ENCODE results near the gene NMB.
"Not testable (repeated sequence)": the region's sequence is repeated elsewhere in the genome, so short reads cannot be mapped to it uniquely, and the experiment has no call there.

Gene NMB

GRCh38 chr15:84656972-84657371 is 1.0 kb downstream of the NMB start:
- no peak for DNase-seq (ENCODE audit: low read depth in 2 of 2)

- peak; percentile 69 to 72 for DNase-seq (ENCODE audit: low read depth in 2 of 2)
These were observed 3.1 kb downstream of the NMB start for GRCh38 chr15:84654689-84655453.

DNA sequence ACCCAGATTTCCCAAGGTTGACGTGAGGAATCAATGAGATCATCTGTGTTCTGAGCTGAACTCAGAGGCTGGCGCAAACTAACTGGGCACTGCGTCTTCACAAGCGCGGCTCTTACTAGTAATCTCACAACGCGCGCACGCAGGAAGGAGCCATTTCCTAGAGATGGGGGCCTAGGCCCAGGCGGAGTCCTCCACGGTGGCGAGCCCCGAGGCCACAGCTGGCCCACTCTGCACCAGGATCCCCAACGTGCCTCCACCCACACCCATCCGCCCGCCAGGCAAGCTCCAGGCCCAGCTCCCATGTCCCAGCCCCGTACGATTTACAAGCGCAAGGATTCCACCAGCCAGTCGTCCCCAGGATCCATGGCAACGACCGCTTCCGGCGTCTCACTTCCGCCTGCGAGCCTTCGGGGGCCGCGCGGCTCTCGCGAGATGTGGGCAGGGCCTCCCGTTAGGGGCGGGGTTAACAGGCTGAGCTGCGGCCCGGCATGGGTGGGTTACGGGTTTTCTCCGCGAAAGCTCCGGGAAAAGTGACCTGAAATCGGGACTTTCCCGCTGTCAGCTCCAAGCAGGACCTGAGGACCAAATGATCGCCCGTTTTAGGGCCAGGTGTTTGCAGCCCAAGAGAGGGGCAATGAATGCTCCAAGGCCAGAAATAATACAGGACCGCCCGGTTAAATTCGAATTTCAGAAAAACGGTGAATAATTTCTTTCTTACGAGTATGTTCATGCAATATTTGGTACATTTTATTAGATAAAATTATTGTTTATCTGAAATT is 3.9 kb downstream of the NMB start, which contains the start of gene WDR73:
WDR73 (minus strand) TSS at position 374 of the 779 bp plus-strand sequence; CDS start at position 365, 9 bp downstream.
- DNase-seq (ENCODE audit: low read depth in 2 of 2) = peak; percentile 95 to 97

GRCh38 chr15:84653584-84653909 is 4.5 kb downstream of the NMB start:
- no peak for DNase-seq (ENCODE audit: low read depth in 2 of 2)

- no peak for DNase-seq (ENCODE audit: low read depth in 2 of 2)
These were observed 8.3 kb downstream of the NMB start for GRCh38 chr15:84649706-84650105.

DNA sequence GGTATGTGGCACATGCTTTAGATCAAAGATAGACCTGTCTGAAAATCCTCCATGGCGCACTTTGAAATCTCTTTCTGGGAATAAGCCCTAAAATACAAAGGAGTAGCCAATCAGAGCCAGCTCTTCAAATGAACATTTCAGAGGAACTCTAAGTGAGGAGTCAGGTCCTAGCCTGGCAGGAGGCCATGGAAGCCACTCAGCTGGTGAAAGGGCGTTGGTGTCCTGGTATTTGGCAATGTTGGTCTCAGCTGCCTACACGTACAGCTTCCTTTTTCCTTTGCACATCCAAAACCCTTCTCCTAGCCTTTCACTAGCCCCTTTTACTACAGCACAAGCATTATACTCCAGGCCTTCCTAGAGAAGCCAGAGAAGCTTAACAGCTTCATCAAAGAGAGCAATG is 9.5 kb downstream of the NMB start:
- DNase-seq (ENCODE audit: low read depth in 2 of 2) = no peak

GRCh38 chr15:84647726-84648125 is 10.3 kb downstream of the NMB start:
- DNase-seq (ENCODE audit: low read depth in 2 of 2) = no peak

- no peak for DNase-seq (ENCODE audit: low read depth in 2 of 2)
These were observed 12.0 kb downstream of the NMB start for GRCh38 chr15:84645997-84646396.

- no peak for DNase-seq (ENCODE audit: low read depth in 2 of 2)
These were observed 12.5 kb downstream of the NMB start for GRCh38 chr15:84645496-84645895.

DNA sequence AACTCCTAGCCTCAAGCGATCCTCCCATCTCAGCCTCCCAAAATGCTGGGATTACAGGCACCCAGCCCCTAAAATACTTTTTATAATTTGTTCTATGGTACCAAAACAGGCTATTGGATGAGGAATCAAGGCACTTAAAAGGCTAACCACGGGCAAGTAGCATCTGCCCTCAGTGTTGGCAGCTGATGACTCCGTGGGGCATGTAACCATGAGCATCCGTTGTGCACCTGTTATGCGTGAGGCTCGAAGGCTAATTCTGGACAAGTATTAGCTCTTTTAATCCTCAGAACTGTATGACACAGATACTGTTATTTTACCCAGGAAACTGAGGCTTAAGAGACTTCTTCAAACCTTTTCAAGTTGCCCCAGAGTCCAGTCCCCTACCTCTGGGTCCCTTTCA is 14.2 kb downstream of the NMB start:
- DNase-seq (ENCODE audit: low read depth in 2 of 2) = no peak

- not testable (repeated sequence) for DNase-seq (ENCODE audit: low read depth in 2 of 2)
These were observed 15.4 kb downstream of the NMB start for GRCh38 chr15:84642640-84643039.

GRCh38 chr15:84641871-84642270 is 16.1 kb downstream of the NMB start:
- not testable (repeated sequence) for DNase-seq (ENCODE audit: low read depth in 2 of 2)

DNA sequence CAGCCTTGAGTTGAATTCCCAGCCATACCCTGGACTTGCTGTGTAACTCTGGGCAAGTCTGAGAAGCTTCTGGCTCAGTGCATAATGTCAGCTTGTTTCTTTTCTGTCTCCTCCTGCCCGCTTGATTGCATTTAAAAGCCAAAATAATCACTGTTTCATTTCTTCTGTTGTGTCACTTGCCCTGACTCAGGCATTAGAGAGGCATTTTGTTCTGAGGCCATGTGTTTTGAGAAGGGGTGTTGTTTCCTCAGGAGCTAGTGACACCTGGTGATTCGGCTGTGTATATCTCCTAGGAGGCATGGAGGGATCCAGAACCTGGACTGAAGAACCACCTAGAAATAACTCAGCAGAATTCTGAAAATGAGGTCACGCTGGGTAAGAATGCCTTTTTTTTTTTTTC is 19.9 kb downstream of the NMB start:
- DNase-seq (ENCODE audit: low read depth in 2 of 2) = no peak

GRCh38 chr15:84634228-84634837 is 23.7 kb downstream of the NMB start:
- DNase-seq (ENCODE audit: low read depth in 2 of 2) = no peak

- peak; percentile 64 to 65 for DNase-seq (ENCODE audit: low read depth in 2 of 2)
These were observed 24.4 kb downstream of the NMB start for GRCh38 chr15:84633311-84634227.

GRCh38 chr15:84631706-84632272 is 26.2 kb downstream of the NMB start:
- DNase-seq (ENCODE audit: low read depth in 2 of 2) = no peak

DNA sequence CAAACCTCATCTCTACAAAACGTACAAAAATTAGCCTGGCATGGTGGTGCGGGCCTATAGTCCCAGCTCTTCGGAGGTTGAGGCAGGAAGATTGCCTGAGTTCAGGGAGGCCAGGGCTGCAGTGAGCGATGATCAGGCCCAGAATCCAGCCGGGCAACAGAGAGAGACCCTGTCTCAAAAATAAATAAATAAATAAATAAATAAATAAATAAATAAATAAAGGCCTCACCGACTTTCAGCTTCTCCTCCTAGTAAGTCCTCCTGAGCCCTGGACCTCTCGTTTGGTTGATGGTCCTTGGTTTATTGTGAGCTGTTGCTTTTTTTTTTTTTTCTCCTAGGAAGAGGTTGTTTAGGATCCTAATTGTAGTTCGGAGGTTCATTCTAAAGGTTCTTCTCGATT is 29.0 kb downstream of the NMB start:
- DNase-seq (ENCODE audit: low read depth in 2 of 2) = no peak

DNA sequence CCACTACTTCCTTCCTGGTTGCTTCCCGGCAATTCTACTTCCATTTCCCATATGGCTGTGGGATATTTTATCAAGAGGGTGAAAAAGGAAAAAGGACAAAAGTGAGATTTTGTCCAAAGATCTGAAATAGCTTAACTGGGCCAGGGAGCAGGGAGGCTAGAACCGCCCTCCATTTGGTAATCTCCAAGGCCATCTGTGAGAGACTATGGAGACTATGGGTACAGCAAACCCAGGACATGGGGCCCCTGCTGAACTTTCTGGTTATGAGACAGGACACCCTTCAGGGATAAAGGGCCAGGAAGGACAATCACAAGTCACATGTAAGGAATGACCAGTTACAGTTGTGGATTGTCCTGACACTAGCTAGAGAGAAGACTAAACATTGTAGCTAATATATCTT is 32.9 kb downstream of the NMB start:
- no peak for DNase-seq (ENCODE audit: low read depth in 2 of 2)

DNA sequence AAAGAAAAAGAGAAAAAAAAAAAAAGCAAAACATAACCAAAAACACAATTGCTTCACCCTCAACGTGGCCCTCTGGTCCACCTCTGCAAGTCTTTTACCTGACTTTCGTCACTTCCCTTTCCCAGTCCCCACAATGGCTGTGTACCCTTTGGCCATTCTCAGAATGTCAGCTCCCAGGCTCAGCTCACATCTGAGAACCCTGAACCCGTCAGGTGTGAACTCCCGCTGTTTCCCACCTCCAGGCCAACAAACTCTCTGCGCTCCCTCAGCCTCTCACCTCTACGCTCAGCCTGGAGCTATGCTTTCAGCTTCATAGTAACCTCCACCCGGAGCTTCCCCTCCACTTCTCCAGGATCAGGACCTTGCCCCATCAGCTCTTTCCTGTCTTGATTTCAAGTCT is 33.6 kb downstream of the NMB start:
- DNase-seq (ENCODE audit: low read depth in 2 of 2) = no peak

- DNase-seq (ENCODE audit: low read depth in 2 of 2) = no peak
These were observed 36.5 kb downstream of the NMB start for GRCh38 chr15:84621358-84621979.

- DNase-seq (ENCODE audit: low read depth in 2 of 2) = no peak
These were observed 37.4 kb downstream of the NMB start for GRCh38 chr15:84620626-84621025.
